ENCODE measurements around the gene ARHGEF2.

Gene ARHGEF2

GRCh38 chr1:156019946-156020292 is 41.6 kb upstream of the ARHGEF2 start:
- DNase-seq (ENCODE audit: insufficient read length, low spot score): no peak
- FAIRE-seq: peak; percentile 41
- no peak for TF ChIP-seq CTCF (IDR thresholded peaks at IDR 0.05; ENCODE audit: insufficient read depth, missing control alignments)

- TF ChIP-seq CTCF (IDR thresholded peaks at IDR 0.05; ENCODE audit: insufficient read depth, missing control alignments): no peak
- FAIRE-seq: no peak
- no peak for DNase-seq (ENCODE audit: insufficient read length, low spot score)
These were observed 36.5 kb upstream of the ARHGEF2 start for GRCh38 chr1:156014829-156015228.

GRCh38 chr1:156012051-156012817 is 33.9 kb upstream of the ARHGEF2 start:
- FAIRE-seq (no peak), DNase-seq (ENCODE audit: insufficient read length, low spot score) (no peak)
- no peak for TF ChIP-seq CTCF (IDR thresholded peaks at IDR 0.05; ENCODE audit: insufficient read depth, missing control alignments)

GRCh38 chr1:156009404-156009803 is 31.1 kb upstream of the ARHGEF2 start:
- FAIRE-seq (no peak), DNase-seq (ENCODE audit: insufficient read length, low spot score) (no peak)
- TF ChIP-seq CTCF (IDR thresholded peaks at IDR 0.05; ENCODE audit: insufficient read depth, missing control alignments): no peak

- no peak for DNase-seq (ENCODE audit: insufficient read length, low spot score)
- no peak for FAIRE-seq
- TF ChIP-seq CTCF (IDR thresholded peaks at IDR 0.05; ENCODE audit: insufficient read depth, missing control alignments): no peak
These were observed 28.5 kb upstream of the ARHGEF2 start for GRCh38 chr1:156006666-156007376.

- DNase-seq (ENCODE audit: insufficient read length, low spot score): no peak
- FAIRE-seq: no peak
- TF ChIP-seq CTCF (IDR thresholded peaks at IDR 0.05; ENCODE audit: insufficient read depth, missing control alignments): no peak
These were observed 26.7 kb upstream of the ARHGEF2 start for GRCh38 chr1:156004843-156005584.

- no peak for TF ChIP-seq CTCF (IDR thresholded peaks at IDR 0.05; ENCODE audit: insufficient read depth, missing control alignments)
- DNase-seq (ENCODE audit: insufficient read length, low spot score) (no peak), FAIRE-seq (no peak)
These were observed 25.5 kb upstream of the ARHGEF2 start for GRCh38 chr1:156003923-156004188.

All from D721Med (cell line).